HepG2 (cell line): Measurements from ENCODE around the gene FRMD3. TPM values are rescaled to one million over a fixed set of nuclear protein-coding genes. Genes with fewer than 3 reads are reported as not detected.

ENCODE experiments used
- EP300 ChIP-seq, 3 experiments: sonication (generic) in 1 of 3; formaldehyde crosslinking in 1 of 3; IDR thresholded peaks; 2 replicates each; pipeline versions ENCODE4 v1.5.1 to v1.6.1; 2011 to 2020; ENCODE audit warnings: low read depth in 2 of 3, low read length in 2 of 3, borderline replicate concordance in 1 of 3, improper control_type of control experiment in 1 of 3, mild to moderate bottlenecking in 1 of 3, missing genetic modification reagents in 1 of 3, moderate library complexity in 1 of 3
- ETV5 ChIP-seq: IDR thresholded peaks from 2 replicates; pipeline ENCODE4 v1.6.1; 2018; ENCODE audit warnings: missing biosample characterization, missing genetic modification reagents, inconsistent platforms, borderline replicate concordance
- GZF1 ChIP-seq: sonication (generic); formaldehyde crosslinking; IDR thresholded peaks from 2 replicates; pipeline ENCODE4 v1.5.1; 2020; ENCODE audit warnings: mild to moderate bottlenecking, missing genetic modification reagents
- HCFC1 ChIP-seq: fragments of 150-350 bp; IDR thresholded peaks from 2 replicates; pipeline ENCODE4 v1.6.1; 2014; ENCODE audit warnings: low read depth, low read length
- HDAC1 ChIP-seq: sonication (generic); formaldehyde crosslinking; IDR thresholded peaks from 2 replicates; pipeline ENCODE4 v1.5.1; 2020; ENCODE audit warnings: mild to moderate bottlenecking, missing genetic modification reagents
- HOXA5 ChIP-seq: sonication (generic); formaldehyde crosslinking; IDR thresholded peaks from 2 replicates; pipeline ENCODE4 v1.4.0; 2020; ENCODE audit warnings: missing genetic modification reagents
- ISL2 ChIP-seq: sonication (generic); formaldehyde crosslinking; IDR thresholded peaks from 2 replicates; pipeline ENCODE4 v1.5.0; 2020; ENCODE audit warnings: missing genetic modification reagents
- NCOR1 ChIP-seq: fragments of 200-600 bp; sonication (generic); IDR thresholded peaks from 2 replicates; pipeline ENCODE4 v1.7.0; 2017; ENCODE audit warnings: antibody characterized with exemption, low read length, borderline replicate concordance
- SALL1 ChIP-seq: sonication (generic); formaldehyde crosslinking; IDR thresholded peaks from 2 replicates; pipeline ENCODE4 v1.8.0; 2022; ENCODE audit warnings: mild to moderate bottlenecking, missing genetic modification reagents
- SMAD9 ChIP-seq: sonication (generic); formaldehyde crosslinking; IDR thresholded peaks from 2 replicates; pipeline ENCODE4 v1.5.1; 2020; ENCODE audit warnings: mild to moderate bottlenecking, missing genetic modification reagents
- SP4 ChIP-seq: sonication (generic); formaldehyde crosslinking; IDR thresholded peaks from 2 replicates; pipeline ENCODE4 v1.8.1; 2023; ENCODE audit warnings: mild to moderate bottlenecking, missing genetic modification reagents
- TBP ChIP-seq: sonication (generic); formaldehyde crosslinking; IDR thresholded peaks from 2 replicates; pipeline ENCODE4 v1.5.0; 2020; ENCODE audit warnings: missing genetic modification reagents
- TCF7L2 ChIP-seq: IDR thresholded peaks from 2 replicates; pipeline ENCODE4 v1.6.1; 2011; ENCODE audit warnings: mild to moderate bottlenecking, low read depth, low read length, moderate library complexity
- WIZ ChIP-seq: sonication (generic); formaldehyde crosslinking; IDR thresholded peaks from 2 replicates; pipeline ENCODE4 v1.5.1; 2020; ENCODE audit warnings: mild to moderate bottlenecking, missing genetic modification reagents
- ZFY ChIP-seq: sonication (generic); formaldehyde crosslinking; IDR thresholded peaks from 2 replicates; pipeline ENCODE4 v1.4.0; 2020; ENCODE audit warnings: missing genetic modification reagents
- ZNF557 ChIP-seq: sonication (generic); formaldehyde crosslinking; IDR thresholded peaks from 2 replicates; pipeline ENCODE4 v1.4.0; 2020; ENCODE audit warnings: missing genetic modification reagents
- ZNF607 ChIP-seq: sonication (generic); formaldehyde crosslinking; IDR thresholded peaks from 2 replicates; pipeline ENCODE4 v1.5.1; 2020; ENCODE audit warnings: missing genetic modification reagents, mild to moderate bottlenecking, borderline replicate concordance
- ZNF766 ChIP-seq: sonication (generic); formaldehyde crosslinking; IDR thresholded peaks from 2 replicates; pipeline ENCODE4 v1.5.0; 2020; ENCODE audit warnings: missing genetic modification reagents, borderline replicate concordance
- ZNF792 ChIP-seq: IDR thresholded peaks from 2 replicates; pipeline ENCODE4 v1.6.1; 2016
- polyA plus RNA-seq, 8 experiments: library from polyadenylated mRNA; depleted of rRNA in 3 of 8; stranded (reverse) in 7 of 8; unstranded in 1 of 8; fragments of >200 nt; fragmentation: Illumina TruSeq in 4 of 8; extraction: Trizol in 4 of 8; gene quantifications; 2 replicates each; pipeline versions ENCODE4 v1.2.1 to v1.2.3, GENCODE V29; 2011 to 2016; ENCODE audit warnings: low read depth in 4 of 8, missing spikeins in 1 of 8, mixed read lengths in 1 of 8; ENCODE audit not compliant: insufficient read depth in 1 of 8
- total RNA-seq, 5 experiments: library from RNA; depleted of rRNA; stranded (reverse); fragments of >200 nt; fragmentation: Illumina TruSeq; extraction: Trizol; gene quantifications; 2 replicates each; pipeline ENCODE4 v1.2.3, GENCODE V29; 2016; ENCODE audit warnings: low read depth in 1 of 5
- TF ChIP-seq, protein P1 (sequence below): sonication (generic); formaldehyde crosslinking; IDR thresholded peaks from 2 replicates; pipeline ENCODE4 v1.4.0; 2020; ENCODE audit warnings: missing genetic modification reagents
- TF ChIP-seq, protein P2 (sequence below): sonication (generic); formaldehyde crosslinking; conservative IDR thresholded peaks from 2 replicates; pipeline ENCODE4 v1.4.0; 2020; ENCODE audit warnings: mild to moderate bottlenecking, missing genetic modification reagents, moderate library complexity
- TF ChIP-seq, protein P3 (sequence below): sonication (generic); formaldehyde crosslinking; IDR thresholded peaks from 2 replicates; pipeline ENCODE4 v1.8.1; 2022; ENCODE audit warnings: low read depth, mild to moderate bottlenecking, missing genetic modification reagents

Gene FRMD3
- total and polyA plus RNA-seq, 2 of the 13 experiments (the other 11 are each of a cell fraction or from before 2014, with no cell fraction given), result 3.2 to 7.7 TPM

DNA sequence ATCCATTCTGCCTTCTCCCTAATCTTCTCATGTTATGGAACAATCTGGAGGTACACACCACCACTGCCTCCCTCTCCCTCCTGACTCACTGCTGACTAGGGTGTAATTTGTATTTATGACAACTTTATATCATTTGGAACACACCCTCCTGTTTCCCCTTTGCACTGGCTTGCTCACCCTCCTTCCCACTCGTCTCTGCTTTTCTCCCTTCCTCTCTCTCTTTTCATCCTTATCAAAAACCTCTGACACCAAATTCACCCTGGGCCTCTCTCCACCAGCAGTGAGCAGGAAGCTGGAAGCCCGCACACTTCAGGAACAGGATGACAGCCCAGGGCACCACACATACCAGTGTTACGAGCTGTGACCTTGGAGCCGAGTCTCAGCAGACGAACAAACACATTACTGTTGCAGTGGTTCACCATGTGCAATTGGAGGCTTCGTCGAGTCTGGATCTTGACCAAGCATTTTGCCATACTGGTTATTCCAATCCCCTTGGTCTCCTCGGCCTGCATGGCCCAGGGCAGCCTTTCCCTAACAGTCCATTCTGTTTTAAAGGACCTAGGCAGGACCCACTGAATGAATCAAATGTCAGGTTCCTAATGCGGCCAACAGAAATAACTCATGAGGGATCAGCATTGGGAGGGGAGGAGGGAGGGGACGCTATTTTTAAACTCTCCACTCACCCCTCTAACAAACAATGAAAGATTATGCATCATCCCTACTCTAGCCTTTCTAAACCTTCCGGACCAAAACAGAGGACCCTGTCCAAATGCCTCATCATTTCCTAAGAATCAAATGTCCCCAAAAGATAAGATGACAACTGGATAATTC lies 271.3 kb downstream of the FRMD3 start (continued):
- TF ChIP-seq SMAD9 (CRISPR knock-in tag) (no peak), HCFC1 (no peak), ETV5 (CRISPR knock-in tag) (peak; percentile 27; the same call in 1 of the 2 replicates), TBP (CRISPR knock-in tag) (no peak), NCOR1 (no peak), ZNF557 (no peak), ZNF607 (CRISPR knock-in tag) (no peak), ZNF792 (CRISPR knock-in tag) (0 out of 2 replicates have a peak, but pooled peaks have one; percentile 28), SP4 (CRISPR knock-in tag) (peak; percentile 37; the same call in 1 of the 2 replicates), EP300 (IDR thresholded peaks at IDR 0.05; ENCODE audit: low read depth in 2 of 2, low read length in 2 of 2) (peak in 1 of 2 experiments; percentile 19; a peak in 1 of 4 replicates), EP300 (CRISPR knock-in tag; IDR thresholded peaks at IDR 0.05; ENCODE audit: borderline replicate concordance) (no peak), HOXA5 (CRISPR knock-in tag) (no peak), TCF7L2 (no peak), WIZ (CRISPR knock-in tag) (peak; percentile 94), SALL1 (CRISPR knock-in tag) (peak; percentile 79), ZFY (CRISPR knock-in tag) (peak; percentile 45; the same call in 1 of the 2 replicates), HDAC1 (CRISPR knock-in tag) (peak; percentile 26; the same call in 1 of the 2 replicates), GZF1 (CRISPR knock-in tag) (no peak), ZNF766 (CRISPR knock-in tag) (peak; percentile 50; the same call in 1 of the 2 replicates), ISL2 (no peak)
- TF ChIP-seq, protein P1, sequence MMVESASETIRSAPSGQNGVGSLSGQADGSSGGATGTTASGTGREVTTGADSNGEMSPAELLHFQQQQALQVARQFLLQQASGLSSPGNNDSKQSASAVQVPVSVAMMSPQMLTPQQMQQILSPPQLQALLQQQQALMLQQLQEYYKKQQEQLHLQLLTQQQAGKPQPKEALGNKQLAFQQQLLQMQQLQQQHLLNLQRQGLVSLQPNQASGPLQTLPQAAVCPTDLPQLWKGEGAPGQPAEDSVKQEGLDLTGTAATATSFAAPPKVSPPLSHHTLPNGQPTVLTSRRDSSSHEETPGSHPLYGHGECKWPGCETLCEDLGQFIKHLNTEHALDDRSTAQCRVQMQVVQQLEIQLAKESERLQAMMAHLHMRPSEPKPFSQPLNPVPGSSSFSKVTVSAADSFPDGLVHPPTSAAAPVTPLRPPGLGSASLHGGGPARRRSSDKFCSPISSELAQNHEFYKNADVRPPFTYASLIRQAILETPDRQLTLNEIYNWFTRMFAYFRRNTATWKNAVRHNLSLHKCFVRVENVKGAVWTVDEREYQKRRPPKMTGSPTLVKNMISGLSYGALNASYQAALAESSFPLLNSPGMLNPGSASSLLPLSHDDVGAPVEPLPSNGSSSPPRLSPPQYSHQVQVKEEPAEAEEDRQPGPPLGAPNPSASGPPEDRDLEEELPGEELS (CRISPR knock-in tag), result peak; percentile 49; the same call in 1 of the 2 replicates
- TF ChIP-seq, protein P2, sequence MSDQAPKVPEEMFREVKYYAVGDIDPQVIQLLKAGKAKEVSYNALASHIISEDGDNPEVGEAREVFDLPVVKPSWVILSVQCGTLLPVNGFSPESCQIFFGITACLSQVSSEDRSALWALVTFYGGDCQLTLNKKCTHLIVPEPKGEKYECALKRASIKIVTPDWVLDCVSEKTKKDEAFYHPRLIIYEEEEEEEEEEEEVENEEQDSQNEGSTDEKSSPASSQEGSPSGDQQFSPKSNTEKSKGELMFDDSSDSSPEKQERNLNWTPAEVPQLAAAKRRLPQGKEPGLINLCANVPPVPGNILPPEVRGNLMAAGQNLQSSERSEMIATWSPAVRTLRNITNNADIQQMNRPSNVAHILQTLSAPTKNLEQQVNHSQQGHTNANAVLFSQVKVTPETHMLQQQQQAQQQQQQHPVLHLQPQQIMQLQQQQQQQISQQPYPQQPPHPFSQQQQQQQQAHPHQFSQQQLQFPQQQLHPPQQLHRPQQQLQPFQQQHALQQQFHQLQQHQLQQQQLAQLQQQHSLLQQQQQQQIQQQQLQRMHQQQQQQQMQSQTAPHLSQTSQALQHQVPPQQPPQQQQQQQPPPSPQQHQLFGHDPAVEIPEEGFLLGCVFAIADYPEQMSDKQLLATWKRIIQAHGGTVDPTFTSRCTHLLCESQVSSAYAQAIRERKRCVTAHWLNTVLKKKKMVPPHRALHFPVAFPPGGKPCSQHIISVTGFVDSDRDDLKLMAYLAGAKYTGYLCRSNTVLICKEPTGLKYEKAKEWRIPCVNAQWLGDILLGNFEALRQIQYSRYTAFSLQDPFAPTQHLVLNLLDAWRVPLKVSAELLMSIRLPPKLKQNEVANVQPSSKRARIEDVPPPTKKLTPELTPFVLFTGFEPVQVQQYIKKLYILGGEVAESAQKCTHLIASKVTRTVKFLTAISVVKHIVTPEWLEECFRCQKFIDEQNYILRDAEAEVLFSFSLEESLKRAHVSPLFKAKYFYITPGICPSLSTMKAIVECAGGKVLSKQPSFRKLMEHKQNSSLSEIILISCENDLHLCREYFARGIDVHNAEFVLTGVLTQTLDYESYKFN (CRISPR knock-in tag), result peak; percentile 75
- TF ChIP-seq, protein P3, sequence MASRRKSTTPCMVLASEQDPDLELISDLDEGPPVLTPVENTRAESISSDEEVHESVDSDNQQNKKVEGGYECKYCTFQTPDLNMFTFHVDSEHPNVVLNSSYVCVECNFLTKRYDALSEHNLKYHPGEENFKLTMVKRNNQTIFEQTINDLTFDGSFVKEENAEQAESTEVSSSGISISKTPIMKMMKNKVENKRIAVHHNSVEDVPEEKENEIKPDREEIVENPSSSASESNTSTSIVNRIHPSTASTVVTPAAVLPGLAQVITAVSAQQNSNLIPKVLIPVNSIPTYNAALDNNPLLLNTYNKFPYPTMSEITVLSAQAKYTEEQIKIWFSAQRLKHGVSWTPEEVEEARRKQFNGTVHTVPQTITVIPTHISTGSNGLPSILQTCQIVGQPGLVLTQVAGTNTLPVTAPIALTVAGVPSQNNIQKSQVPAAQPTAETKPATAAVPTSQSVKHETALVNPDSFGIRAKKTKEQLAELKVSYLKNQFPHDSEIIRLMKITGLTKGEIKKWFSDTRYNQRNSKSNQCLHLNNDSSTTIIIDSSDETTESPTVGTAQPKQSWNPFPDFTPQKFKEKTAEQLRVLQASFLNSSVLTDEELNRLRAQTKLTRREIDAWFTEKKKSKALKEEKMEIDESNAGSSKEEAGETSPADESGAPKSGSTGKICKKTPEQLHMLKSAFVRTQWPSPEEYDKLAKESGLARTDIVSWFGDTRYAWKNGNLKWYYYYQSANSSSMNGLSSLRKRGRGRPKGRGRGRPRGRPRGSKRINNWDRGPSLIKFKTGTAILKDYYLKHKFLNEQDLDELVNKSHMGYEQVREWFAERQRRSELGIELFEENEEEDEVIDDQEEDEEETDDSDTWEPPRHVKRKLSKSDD, result no peak
